Neutrophil (primary cell): ENCODE measurements around the gene RABGGTA.

ENCODE experiments used
- H3K27ac ChIP-seq: fragments of 200-600 bp; sonication (generic); 2 replicates; pipeline ENCODE4 v1.5.1; 2016; ENCODE audit warnings: mild to moderate bottlenecking, moderate library complexity
- H3K27me3 ChIP-seq: fragments of 200-600 bp; sonication (generic); 2 replicates; pipeline ENCODE4 v1.6.0; 2016; ENCODE audit warnings: mild to moderate bottlenecking
- H3K36me3 ChIP-seq: fragments of 200-600 bp; sonication (generic); 2 replicates; pipeline ENCODE4 v1.5.1; 2017
- H3K4me1 ChIP-seq, 2 experiments: fragments of 200-600 bp in 1 of 2; sonication (generic) in 1 of 2; 1 replicate in 1 of 2; 2 replicates in 1 of 2; pipeline versions ENCODE4 v1.5.1 to v1.6.1; 2013 to 2016; ENCODE audit warnings: low read depth in 1 of 2, low read length in 1 of 2, mild to moderate bottlenecking in 1 of 2, moderate library complexity in 1 of 2; ENCODE audit not compliant: control insufficient read depth in 1 of 2, insufficient read depth in 1 of 2
- H3K4me3 ChIP-seq, 2 experiments: fragments of 200-600 bp in 1 of 2; sonication (generic) in 1 of 2; 1 replicate in 1 of 2; 2 replicates in 1 of 2; pipeline ENCODE4 v1.5.1; 2013 to 2016; ENCODE audit warnings: low read depth in 1 of 2, low read length in 1 of 2, mild to moderate bottlenecking in 1 of 2, moderate library complexity in 1 of 2
- H3K9me3 ChIP-seq: fragments of 200-600 bp; sonication (generic); 2 replicates; pipeline ENCODE4 v1.5.1; 2016
- CTCF ChIP-seq: fragments of 200-600 bp; sonication (generic); IDR thresholded peaks from 2 replicates; pipeline ENCODE4 v1.5.1; 2016; ENCODE audit warnings: antibody characterized with exemption

RABGGTA gene

GRCh38 chr14:24279301-24280186 lies 8.1 kb upstream of the RABGGTA start:
- Histone ChIP-seq H3K27me3 (no peaks in the 10 kb centered on the region), H3K9me3 (no peaks in the 10 kb centered on the region), H3K4me3 (peak overlapping the region; percentile 12 to 24), H3K27ac (peak overlapping the region; percentile 97), H3K36me3 (no peaks in the 10 kb centered on the region), H3K4me1 (peaks cover 77 to 80% of the 10 kb centered on the region in 2 experiments)
- TF ChIP-seq CTCF, result no peak

- no peaks in the 10 kb centered on the region for H3K9me3 ChIP-seq
- H3K4me3 ChIP-seq, result peak overlapping the region; percentile 49 to 59
- no peaks in the 10 kb centered on the region for H3K27me3 ChIP-seq
- no peaks in the 10 kb centered on the region for H3K36me3 ChIP-seq
- TF ChIP-seq CTCF, result no peak
- H3K27ac ChIP-seq, result peak overlapping the region; percentile 97
- peaks cover 88 to 91% of the 10 kb centered on the region in 2 experiments for H3K4me1 ChIP-seq
Measured at GRCh38 chr14:24278424-24278823, 7.0 kb upstream of the RABGGTA start.

- TF ChIP-seq CTCF, result no peak
- no peaks in the 10 kb centered on the region for H3K27me3 ChIP-seq
- H3K36me3 ChIP-seq, result no peaks in the 10 kb centered on the region
- no peaks in the 10 kb centered on the region for H3K9me3 ChIP-seq
- peak overlapping the region; percentile 97 for H3K27ac ChIP-seq
- peak overlapping the region; percentile 49 to 59 for H3K4me3 ChIP-seq
- H3K4me1 ChIP-seq, result peaks cover 95 to 96% of the 10 kb centered on the region in 2 experiments
Measured at GRCh38 chr14:24277606-24278321, 6.4 kb upstream of the RABGGTA start.

- Histone ChIP-seq H3K9me3 (no peaks in the 10 kb centered on the region), H3K36me3 (no peaks in the 10 kb centered on the region), H3K4me3 (peak overlapping the region; percentile 49 to 59), H3K27me3 (no peaks in the 10 kb centered on the region), H3K27ac (peak overlapping the region; percentile 97), H3K4me1 (peaks cover 95 to 97% of the 10 kb centered on the region in 2 experiments)
- TF ChIP-seq CTCF, result no peak
Measured at GRCh38 chr14:24277071-24277470, 5.7 kb upstream of the RABGGTA start.

- Histone ChIP-seq H3K4me1 (peaks cover 78 to 79% of the 10 kb centered on the region in 2 experiments), H3K4me3 (peak overlapping the region; percentile 6 to 26), H3K9me3 (no peaks in the 10 kb centered on the region), H3K27me3 (no peaks in the 10 kb centered on the region), H3K27ac (peak overlapping the region; percentile 95), H3K36me3 (peaks cover 5% of the 10 kb centered on the region)
- no peak for TF ChIP-seq CTCF
Measured at GRCh38 chr14:24274101-24274543, 2.7 kb upstream of the RABGGTA start.
